ENCODE measurements around the gene FPR3.

DNA sequence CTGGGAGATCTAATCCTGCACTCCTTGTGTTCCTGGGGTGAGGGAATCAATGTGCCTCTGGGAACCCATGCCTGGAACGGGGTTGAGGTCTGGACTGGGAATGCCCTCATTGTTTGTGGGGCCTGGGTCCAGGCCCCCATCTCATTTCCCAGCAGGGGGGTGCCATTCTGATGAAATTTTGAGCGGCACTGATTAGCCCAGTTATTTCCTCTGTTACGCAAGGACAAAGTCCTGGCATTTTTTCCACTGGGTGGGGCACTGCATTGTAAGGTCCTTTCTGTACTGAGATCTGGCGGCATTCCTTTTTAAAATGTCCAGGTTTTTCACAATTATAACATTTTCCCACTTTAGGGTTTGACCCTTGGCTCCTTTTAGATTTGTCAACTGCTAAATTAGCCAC is 14.8 kb downstream of the FPR3 start:
- TF ChIP-seq, protein P1, sequence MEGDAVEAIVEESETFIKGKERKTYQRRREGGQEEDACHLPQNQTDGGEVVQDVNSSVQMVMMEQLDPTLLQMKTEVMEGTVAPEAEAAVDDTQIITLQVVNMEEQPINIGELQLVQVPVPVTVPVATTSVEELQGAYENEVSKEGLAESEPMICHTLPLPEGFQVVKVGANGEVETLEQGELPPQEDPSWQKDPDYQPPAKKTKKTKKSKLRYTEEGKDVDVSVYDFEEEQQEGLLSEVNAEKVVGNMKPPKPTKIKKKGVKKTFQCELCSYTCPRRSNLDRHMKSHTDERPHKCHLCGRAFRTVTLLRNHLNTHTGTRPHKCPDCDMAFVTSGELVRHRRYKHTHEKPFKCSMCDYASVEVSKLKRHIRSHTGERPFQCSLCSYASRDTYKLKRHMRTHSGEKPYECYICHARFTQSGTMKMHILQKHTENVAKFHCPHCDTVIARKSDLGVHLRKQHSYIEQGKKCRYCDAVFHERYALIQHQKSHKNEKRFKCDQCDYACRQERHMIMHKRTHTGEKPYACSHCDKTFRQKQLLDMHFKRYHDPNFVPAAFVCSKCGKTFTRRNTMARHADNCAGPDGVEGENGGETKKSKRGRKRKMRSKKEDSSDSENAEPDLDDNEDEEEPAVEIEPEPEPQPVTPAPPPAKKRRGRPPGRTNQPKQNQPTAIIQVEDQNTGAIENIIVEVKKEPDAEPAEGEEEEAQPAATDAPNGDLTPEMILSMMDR (IDR thresholded peaks at IDR 0.05; ENCODE audit: insufficient read depth, low read length) = no peak
- no peak for TF ChIP-seq POLR2AphosphoS5 (IDR thresholded peaks at IDR 0.05; ENCODE audit: low read depth)
- TF ChIP-seq GABPA (IDR thresholded peaks at IDR 0.05; ENCODE audit: low read depth) = no peak
